ENCODE data around the gene STARD4.

- TF ChIP-seq CTCF (IDR thresholded peaks at IDR 0.05; ENCODE audit: poor library complexity) = no peak
- TF ChIP-seq EZH2phosphoT487 (IDR thresholded peaks at IDR 0.05; ENCODE audit: low read depth, severe bottlenecking, unreplicated experiment) = no peak
Observed at GRCh38 chr5:111498346-111498745, 14.0 kb downstream of the STARD4 start.

All from hepatocyte (in vitro differentiated cells).